IPS-15b (cell line): ENCODE data around the gene CELF2.
"Not testable (repeated sequence)": the region's sequence is repeated elsewhere in the genome, so short reads cannot be mapped to it uniquely, and the experiment has no call there.

Experiments
- H3K27me3 ChIP-seq: one replicate; pipeline ENCODE4 v1.6.1; 2013; ENCODE audit warnings: low read length; ENCODE audit not compliant: control insufficient read depth, insufficient read depth
- H3K36me3 ChIP-seq: one replicate; pipeline ENCODE4 v1.6.1; 2013; ENCODE audit warnings: low read length; ENCODE audit not compliant: control insufficient read depth, insufficient read depth
- H3K4me1 ChIP-seq: one replicate; pipeline ENCODE4 v1.6.1; 2013; ENCODE audit warnings: mild to moderate bottlenecking, low read length; ENCODE audit not compliant: control insufficient read depth, insufficient read depth
- H3K4me3 ChIP-seq: one replicate; pipeline ENCODE4 v1.5.1; 2013; ENCODE audit warnings: low read depth, low read length
- H3K9ac ChIP-seq: one replicate; pipeline ENCODE4 v1.6.1; 2013; ENCODE audit warnings: low read depth, mild to moderate bottlenecking, low read length
- H3K9me3 ChIP-seq: one replicate; pipeline ENCODE4 v1.6.1; 2013; ENCODE audit warnings: mild to moderate bottlenecking, low read length; ENCODE audit not compliant: control insufficient read depth, insufficient read depth

CELF2 gene

GRCh38 chr10:11177926-11178471 is 160.3 kb downstream of the CELF2 start:
- Histone ChIP-seq H3K9me3 (no peaks in the 10 kb centered on the region), H3K9ac (no peak overlapping the region), H3K36me3 (no peaks in the 10 kb centered on the region), H3K4me3 (no peak overlapping the region), H3K4me1 (no peaks in the 10 kb centered on the region), H3K27me3 (no peaks in the 10 kb centered on the region)

DNA sequence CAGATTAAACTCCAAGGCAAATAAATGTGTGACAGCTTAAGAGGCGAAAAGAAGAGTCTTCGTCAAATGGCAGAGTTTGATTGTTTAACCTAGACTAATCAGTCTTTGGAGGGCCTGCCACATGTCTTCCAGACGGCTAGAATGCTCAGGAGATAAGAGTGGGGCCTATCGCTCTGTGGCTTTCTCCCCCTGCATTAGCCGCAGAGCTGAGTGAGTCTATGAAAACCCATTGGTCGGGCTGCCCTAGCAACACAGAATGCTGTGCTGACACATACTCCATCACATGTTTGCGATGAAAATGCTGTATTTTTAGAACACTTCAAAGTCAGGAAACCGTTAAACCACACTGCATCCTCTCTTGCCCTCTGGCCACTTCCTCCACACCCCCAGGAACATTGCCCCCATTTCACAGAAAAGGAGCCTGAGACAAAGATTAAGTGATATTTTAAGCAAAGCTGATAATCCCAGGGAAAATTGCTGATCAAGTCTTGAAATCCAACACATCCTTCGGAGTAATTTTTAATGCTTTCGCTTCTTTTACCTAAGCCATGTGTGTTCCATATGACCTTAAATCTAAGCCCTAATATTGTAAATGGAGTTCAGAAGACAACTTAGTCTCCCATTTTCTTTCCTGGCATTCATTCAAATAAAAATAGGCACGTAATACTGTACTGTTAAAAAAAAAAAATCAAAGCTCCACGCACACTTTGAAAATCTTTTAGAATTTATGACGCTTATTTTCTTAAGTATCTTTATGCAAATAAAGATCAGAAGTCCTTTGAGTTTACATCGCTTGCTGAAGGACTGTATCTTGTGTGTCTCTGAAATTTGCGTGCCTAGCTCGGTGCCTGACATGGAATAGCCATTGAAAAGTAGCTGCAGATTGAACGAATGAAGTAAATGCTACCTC is 161.2 kb downstream of the CELF2 start:
- H3K4me1 ChIP-seq: no peaks in the 10 kb centered on the region
- no peak overlapping the region for H3K9ac ChIP-seq
- H3K4me3 ChIP-seq: no peak overlapping the region
- H3K36me3 ChIP-seq: no peaks in the 10 kb centered on the region
- no peaks in the 10 kb centered on the region for H3K27me3 ChIP-seq
- no peaks in the 10 kb centered on the region for H3K9me3 ChIP-seq

DNA sequence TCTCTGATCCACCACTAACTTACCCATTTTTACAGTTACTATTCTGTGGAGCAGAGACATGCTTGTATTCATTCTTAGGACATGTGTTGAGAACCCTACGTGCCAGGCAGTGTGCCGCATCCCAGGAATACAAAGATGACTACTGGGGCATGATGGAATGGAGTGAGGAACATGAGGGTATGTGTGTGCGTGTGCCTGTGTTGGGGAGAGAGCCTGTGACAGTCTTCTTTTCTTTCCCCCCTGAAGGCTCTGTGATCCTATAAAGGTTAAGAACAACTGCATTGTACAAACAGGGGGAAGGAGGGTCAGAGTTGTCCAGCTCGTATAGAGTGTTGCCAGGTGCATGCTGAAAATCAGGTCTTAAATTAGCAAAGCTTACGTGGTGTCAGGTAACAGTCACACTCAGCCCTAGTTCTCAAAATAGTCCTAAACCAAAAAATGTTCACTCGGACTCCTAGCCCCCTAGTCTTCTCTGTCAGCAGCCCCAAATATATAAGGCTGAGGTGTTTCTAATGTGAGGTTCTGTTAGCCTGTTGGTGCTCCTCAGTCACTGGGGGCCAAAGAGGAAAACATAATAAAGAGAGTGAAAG is 161.9 kb downstream of the CELF2 start:
- no peak overlapping the region for H3K9ac ChIP-seq

GRCh38 chr10:11180228-11180627 is 162.6 kb downstream of the CELF2 start:
- no peak overlapping the region for H3K4me3 ChIP-seq

More for the DNA sequence above, 161.9 kb downstream of the CELF2 start:
- no peaks in the 10 kb centered on the region for H3K36me3 ChIP-seq
- no peaks in the 10 kb centered on the region for H3K27me3 ChIP-seq
- H3K9me3 ChIP-seq: peaks cover under 1% of the 10 kb centered on the region
- H3K4me3 ChIP-seq: no peak overlapping the region
- H3K4me1 ChIP-seq: no peaks in the 10 kb centered on the region

GRCh38 chr10:11181978-11182377 is 164.3 kb downstream of the CELF2 start:
- no peaks in the 10 kb centered on the region for H3K27me3 ChIP-seq
- H3K36me3 ChIP-seq: no peaks in the 10 kb centered on the region
- peaks cover 4% of the 10 kb centered on the region for H3K9me3 ChIP-seq
- no peak overlapping the region for H3K9ac ChIP-seq
- H3K4me3 ChIP-seq: no peak overlapping the region
- no peaks in the 10 kb centered on the region for H3K4me1 ChIP-seq

More at GRCh38 chr10:11180228-11180627, 162.6 kb downstream of the CELF2 start:
- Histone ChIP-seq H3K9ac (no peak overlapping the region), H3K9me3 (peaks cover 4% of the 10 kb centered on the region), H3K4me1 (no peaks in the 10 kb centered on the region), H3K27me3 (no peaks in the 10 kb centered on the region), H3K36me3 (no peaks in the 10 kb centered on the region)

- Histone ChIP-seq H3K9me3 (peaks cover 4% of the 10 kb centered on the region), H3K36me3 (no peaks in the 10 kb centered on the region), H3K27me3 (no peaks in the 10 kb centered on the region), H3K4me3 (no peak overlapping the region), H3K9ac (no peak overlapping the region), H3K4me1 (no peaks in the 10 kb centered on the region)
These were observed 165.3 kb downstream of the CELF2 start for GRCh38 chr10:11183015-11183414.

- Histone ChIP-seq H3K36me3 (no peaks in the 10 kb centered on the region), H3K27me3 (no peaks in the 10 kb centered on the region), H3K9ac (no peak overlapping the region), H3K9me3 (peaks cover 4% of the 10 kb centered on the region), H3K4me1 (no peaks in the 10 kb centered on the region), H3K4me3 (no peak overlapping the region)
These were observed 166.4 kb downstream of the CELF2 start for GRCh38 chr10:11184093-11184492.

GRCh38 chr10:11185128-11185665 is 167.5 kb downstream of the CELF2 start:
- not testable (repeated sequence) for H3K27me3 ChIP-seq, H3K4me1 ChIP-seq, H3K9me3 ChIP-seq, H3K36me3 ChIP-seq, H3K4me3 ChIP-seq, H3K9ac ChIP-seq

GRCh38 chr10:11186374-11186773 is 168.7 kb downstream of the CELF2 start:
- H3K36me3 ChIP-seq: no peaks in the 10 kb centered on the region
- H3K4me3 ChIP-seq: no peak overlapping the region
- no peaks in the 10 kb centered on the region for H3K27me3 ChIP-seq
- peaks cover 4% of the 10 kb centered on the region for H3K4me1 ChIP-seq
- H3K9ac ChIP-seq: no peak overlapping the region
- peaks cover 4% of the 10 kb centered on the region for H3K9me3 ChIP-seq

DNA sequence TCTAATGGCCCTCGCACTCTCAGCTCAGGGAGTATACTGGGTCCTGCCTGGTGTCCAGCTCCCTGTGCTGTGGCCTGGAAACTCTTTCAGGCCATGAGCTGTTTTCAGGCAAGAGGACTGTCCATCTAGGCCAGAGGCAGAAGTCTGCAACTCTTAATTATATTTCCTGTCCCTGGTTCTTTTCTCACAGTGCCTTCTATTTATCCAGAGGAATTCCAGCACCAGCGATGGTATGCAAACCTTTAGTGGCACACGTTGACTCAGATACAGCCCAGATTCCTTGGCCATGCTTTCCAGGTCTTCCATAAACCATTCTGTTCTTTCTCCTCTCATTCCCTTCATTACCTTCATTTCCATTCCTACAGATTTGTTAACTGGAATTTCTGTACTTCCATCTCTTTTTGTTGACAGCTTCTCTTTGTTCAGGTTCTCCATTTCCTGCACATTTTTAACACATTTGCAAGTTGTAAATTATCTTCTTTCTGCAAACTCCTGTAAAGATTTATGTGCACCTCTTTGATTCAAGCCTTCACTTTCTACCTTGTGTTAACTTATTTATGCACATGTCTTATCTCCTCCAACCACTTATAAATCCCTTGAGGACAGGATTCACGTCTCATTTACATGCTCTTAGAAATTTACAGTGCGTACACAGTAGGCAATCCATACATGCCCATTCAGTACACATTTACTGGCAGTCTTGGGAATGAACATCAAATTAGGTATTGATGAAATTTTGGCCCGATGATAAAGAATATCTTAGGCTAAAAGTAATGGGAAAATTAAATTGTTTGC is 172.1 kb downstream of the CELF2 start:
- Histone ChIP-seq H3K4me3 (no peak overlapping the region), H3K9ac (no peak overlapping the region), H3K4me1 (peaks cover 4% of the 10 kb centered on the region), H3K27me3 (no peaks in the 10 kb centered on the region), H3K9me3 (peaks cover 2% of the 10 kb centered on the region), H3K36me3 (no peaks in the 10 kb centered on the region)

- Histone ChIP-seq H3K4me1 (peaks cover 4% of the 10 kb centered on the region), H3K36me3 (no peaks in the 10 kb centered on the region), H3K9me3 (no peaks in the 10 kb centered on the region), H3K27me3 (no peaks in the 10 kb centered on the region), H3K9ac (no peak overlapping the region), H3K4me3 (no peak overlapping the region)
These were observed 173.5 kb downstream of the CELF2 start for GRCh38 chr10:11191190-11191589.
